Right lobe of liver (tissue), 4 donors: ENCODE data around the gene UXS1.

Source experiments
- POLR2A ChIP-seq: fragments of 450-650 bp; IDR thresholded peaks from one replicate; pipeline ENCODE4 v1.6.1; 2017; ENCODE audit warnings: antibody characterized with exemption, mild to moderate bottlenecking
- TF ChIP-seq, protein P1 (sequence below), 4 donors: fragments of 200-600 bp in 3 of 4; fragments of 450-650 bp in 1 of 4; IDR thresholded peaks; one replicate each; pipeline versions ENCODE4 v1.5.1 to v1.8.0; 2016 to 2022; ENCODE audit warnings: antibody characterized with exemption in 4 of 4, mild to moderate bottlenecking in 2 of 4
- donor health status: DM: no; HTN: no; CAD: no.
- donor health status: DM: no; HTN: no; CAD: no.
- donor health status: DM: no; HTN: yes; CAD: no.

DNA sequence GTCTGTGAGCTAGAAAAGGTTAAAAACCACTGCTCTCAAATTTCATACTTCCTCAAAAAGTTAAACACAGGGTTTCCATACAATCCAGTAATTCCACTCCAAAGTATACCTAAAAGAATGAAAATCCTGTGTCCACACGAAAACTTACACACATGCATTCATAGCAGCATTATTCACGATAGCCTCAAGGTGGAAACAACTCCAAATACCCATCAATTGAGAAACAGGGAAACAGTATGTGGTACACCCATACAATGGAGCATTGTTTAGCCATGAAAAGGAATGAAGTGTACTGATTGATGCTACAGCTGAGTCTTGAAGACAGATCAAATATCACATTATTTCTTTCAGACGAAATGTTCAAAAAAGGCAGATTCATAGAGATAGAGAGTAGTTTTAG, 36.7 kb downstream of the UXS1 start:
- TF ChIP-seq, protein P1, sequence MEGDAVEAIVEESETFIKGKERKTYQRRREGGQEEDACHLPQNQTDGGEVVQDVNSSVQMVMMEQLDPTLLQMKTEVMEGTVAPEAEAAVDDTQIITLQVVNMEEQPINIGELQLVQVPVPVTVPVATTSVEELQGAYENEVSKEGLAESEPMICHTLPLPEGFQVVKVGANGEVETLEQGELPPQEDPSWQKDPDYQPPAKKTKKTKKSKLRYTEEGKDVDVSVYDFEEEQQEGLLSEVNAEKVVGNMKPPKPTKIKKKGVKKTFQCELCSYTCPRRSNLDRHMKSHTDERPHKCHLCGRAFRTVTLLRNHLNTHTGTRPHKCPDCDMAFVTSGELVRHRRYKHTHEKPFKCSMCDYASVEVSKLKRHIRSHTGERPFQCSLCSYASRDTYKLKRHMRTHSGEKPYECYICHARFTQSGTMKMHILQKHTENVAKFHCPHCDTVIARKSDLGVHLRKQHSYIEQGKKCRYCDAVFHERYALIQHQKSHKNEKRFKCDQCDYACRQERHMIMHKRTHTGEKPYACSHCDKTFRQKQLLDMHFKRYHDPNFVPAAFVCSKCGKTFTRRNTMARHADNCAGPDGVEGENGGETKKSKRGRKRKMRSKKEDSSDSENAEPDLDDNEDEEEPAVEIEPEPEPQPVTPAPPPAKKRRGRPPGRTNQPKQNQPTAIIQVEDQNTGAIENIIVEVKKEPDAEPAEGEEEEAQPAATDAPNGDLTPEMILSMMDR (IDR thresholded peaks at IDR 0.05): no peak
- TF ChIP-seq POLR2A: no peak
